SU-DHL-6 (cell line): ENCODE results near the gene DLG2.
A peak's percentile ranks its signal among the peaks of the same experiment; 100 is the strongest.

Experiments
- H2AFZ ChIP-seq: fragments of 200-600 bp; sonication (generic); 2 replicates; pipeline ENCODE4 v1.6.1; 2014; ENCODE audit warnings: low read depth, mild to moderate bottlenecking, moderate library complexity, mixed read lengths, antibody characterized with exemption, low read length; ENCODE audit not compliant: severe bottlenecking
- H3F3A ChIP-seq: fragments of 200-600 bp; shearing (Covaris generic); 2 replicates; pipeline ENCODE4 v1.6.0; 2016; ENCODE audit warnings: antibody characterized with exemption, mild to moderate bottlenecking; ENCODE audit not compliant: insufficient read depth
- H3K27ac ChIP-seq: fragments of 200-600 bp; sonication (generic); 2 replicates; pipeline ENCODE4 v1.5.1; 2016; ENCODE audit warnings: low read depth, mild to moderate bottlenecking, low read length, moderate library complexity, mixed read lengths
- H3K27me3 ChIP-seq: fragments of 200-600 bp; sonication (generic), shearing (Covaris generic); 2 replicates; pipeline ENCODE4 v1.6.0; 2014; ENCODE audit warnings: mild to moderate bottlenecking, low read length
- H3K36me3 ChIP-seq: fragments of 200-600 bp; sonication (generic); 2 replicates; pipeline ENCODE4 v1.6.1; 2014; ENCODE audit warnings: mild to moderate bottlenecking, low read length, mixed read lengths
- H3K4me2 ChIP-seq: fragments of 300-600, 200-600 bp; shearing (Covaris generic), sonication (generic); 2 replicates; pipeline ENCODE4 v1.6.0; 2014; ENCODE audit warnings: low read length, low read depth, mild to moderate bottlenecking; ENCODE audit not compliant: poor library complexity, severe bottlenecking
- H3K4me3 ChIP-seq: fragments of 200-600 bp; sonication (generic); 2 replicates; pipeline ENCODE4 v1.5.1; 2014; ENCODE audit warnings: antibody characterized with exemption, low read length, mild to moderate bottlenecking, mixed read lengths; ENCODE audit not compliant: insufficient read depth, poor library complexity, severe bottlenecking
- H3K79me2 ChIP-seq: fragments of 200-600 bp; sonication (generic); 2 replicates; pipeline ENCODE4 v1.6.1; 2014; ENCODE audit warnings: mild to moderate bottlenecking, low read length, moderate library complexity; ENCODE audit not compliant: insufficient read depth
- H3K9ac ChIP-seq: fragments of 200-600 bp; sonication (generic); 2 replicates; pipeline ENCODE4 v1.7.0; 2014; ENCODE audit warnings: mild to moderate bottlenecking, low read length
- H3K9me2 ChIP-seq: fragments of 200-600 bp; sonication (generic); replicated peaks from 2 replicates; pipeline ENCODE4 v1.6.1; 2014; ENCODE audit warnings: low read length; ENCODE audit not compliant: insufficient read depth
- H3K9me3 ChIP-seq: fragments of 200-600 bp; sonication (generic); 2 replicates; pipeline ENCODE4 v1.6.1; 2014; ENCODE audit warnings: low read length, mixed read lengths; ENCODE audit not compliant: insufficient read depth
- H4K20me1 ChIP-seq: fragments of 200-600 bp; sonication (generic); 2 replicates; pipeline ENCODE4 v1.6.1; 2014; ENCODE audit warnings: low read depth, mild to moderate bottlenecking, antibody characterized with exemption, low read length, moderate library complexity, mixed read lengths
- EZH2phosphoT487 ChIP-seq: fragments of 200-600 bp; sonication (generic), shearing (Covaris generic); conservative IDR thresholded peaks from 2 replicates; pipeline ENCODE4 v1.6.1; 2018; ENCODE audit warnings: mild to moderate bottlenecking, antibody characterized with exemption, low read length, moderate library complexity, mixed read lengths
- TF ChIP-seq, protein P1 (sequence below): fragments of 200-600 bp; sonication (generic); IDR thresholded peaks from one replicate; pipeline ENCODE4 v1.5.1; 2017; ENCODE audit warnings: antibody characterized with exemption, mild to moderate bottlenecking, low read length, moderate library complexity; ENCODE audit not compliant: insufficient read depth, poor library complexity, severe bottlenecking

DLG2 gene

DNA sequence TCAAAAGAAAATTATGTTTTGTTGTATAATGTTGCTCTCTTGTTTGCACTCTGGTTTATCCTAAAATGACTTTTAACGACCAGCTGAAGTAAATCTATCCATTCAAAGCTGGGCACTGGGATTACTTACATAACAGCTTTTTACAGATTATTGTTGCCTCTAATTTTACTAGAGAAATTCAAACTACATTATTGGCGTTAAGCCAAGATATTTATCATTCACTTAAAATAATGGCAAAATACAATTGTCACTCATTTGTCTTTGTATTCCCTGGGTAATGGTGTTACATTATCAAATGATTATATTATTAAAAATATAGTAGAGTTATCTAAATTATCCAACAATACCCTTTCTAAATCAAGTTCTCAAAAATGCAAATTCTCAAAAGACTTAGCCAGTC is 30.3 kb downstream of the DLG2 start:
- H3K4me2 ChIP-seq: no peak overlapping the region
- no peak overlapping the region for H3K4me3 ChIP-seq
- H4K20me1 ChIP-seq: no peaks in the 10 kb centered on the region
- TF ChIP-seq, protein P1, sequence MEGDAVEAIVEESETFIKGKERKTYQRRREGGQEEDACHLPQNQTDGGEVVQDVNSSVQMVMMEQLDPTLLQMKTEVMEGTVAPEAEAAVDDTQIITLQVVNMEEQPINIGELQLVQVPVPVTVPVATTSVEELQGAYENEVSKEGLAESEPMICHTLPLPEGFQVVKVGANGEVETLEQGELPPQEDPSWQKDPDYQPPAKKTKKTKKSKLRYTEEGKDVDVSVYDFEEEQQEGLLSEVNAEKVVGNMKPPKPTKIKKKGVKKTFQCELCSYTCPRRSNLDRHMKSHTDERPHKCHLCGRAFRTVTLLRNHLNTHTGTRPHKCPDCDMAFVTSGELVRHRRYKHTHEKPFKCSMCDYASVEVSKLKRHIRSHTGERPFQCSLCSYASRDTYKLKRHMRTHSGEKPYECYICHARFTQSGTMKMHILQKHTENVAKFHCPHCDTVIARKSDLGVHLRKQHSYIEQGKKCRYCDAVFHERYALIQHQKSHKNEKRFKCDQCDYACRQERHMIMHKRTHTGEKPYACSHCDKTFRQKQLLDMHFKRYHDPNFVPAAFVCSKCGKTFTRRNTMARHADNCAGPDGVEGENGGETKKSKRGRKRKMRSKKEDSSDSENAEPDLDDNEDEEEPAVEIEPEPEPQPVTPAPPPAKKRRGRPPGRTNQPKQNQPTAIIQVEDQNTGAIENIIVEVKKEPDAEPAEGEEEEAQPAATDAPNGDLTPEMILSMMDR: no peak
- no peak for TF ChIP-seq EZH2phosphoT487
- H3K27me3 ChIP-seq: no peaks in the 10 kb centered on the region
- no peak overlapping the region for H2AFZ ChIP-seq
- no peaks in the 10 kb centered on the region for H3K9me2 ChIP-seq
- H3K9me3 ChIP-seq: no peaks in the 10 kb centered on the region
- H3F3A ChIP-seq: no peaks in the 10 kb centered on the region
- no peak overlapping the region for H3K27ac ChIP-seq
- no peaks in the 10 kb centered on the region for H3K36me3 ChIP-seq
- no peak overlapping the region for H3K9ac ChIP-seq
- no peaks in the 10 kb centered on the region for H3K79me2 ChIP-seq

DNA sequence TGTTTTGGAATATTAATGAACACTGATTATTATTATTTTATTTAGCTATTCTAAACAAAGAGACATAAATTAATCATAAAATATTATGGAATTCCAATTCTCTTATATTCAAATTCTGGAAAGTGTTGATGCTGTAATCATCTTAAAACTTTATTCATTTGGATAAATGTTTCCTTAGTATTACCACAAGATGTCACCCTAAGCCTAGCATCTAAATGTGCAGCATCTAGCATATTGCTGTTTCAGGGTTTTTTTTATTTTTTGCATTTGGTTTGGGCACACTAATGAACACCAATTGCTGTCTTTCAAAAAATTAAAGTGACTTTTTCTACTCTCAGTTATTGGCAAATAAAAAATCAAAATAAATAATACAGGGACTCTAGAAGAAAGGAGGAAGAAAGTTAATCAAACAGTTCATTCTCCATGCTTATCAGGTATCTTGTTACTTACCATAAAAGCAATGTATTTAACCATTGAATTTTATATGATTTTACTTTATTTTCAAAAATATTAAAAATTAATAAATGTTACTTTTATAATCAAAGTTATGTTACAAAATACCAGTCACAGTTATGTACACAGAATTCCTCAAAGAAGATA is 31.8 kb downstream of the DLG2 start:
- Histone ChIP-seq H3K9ac (no peak overlapping the region), H3K4me2 (no peak overlapping the region), H4K20me1 (no peaks in the 10 kb centered on the region), H3K27me3 (no peaks in the 10 kb centered on the region), H3K4me3 (no peak overlapping the region), H3K36me3 (no peaks in the 10 kb centered on the region), H3F3A (no peaks in the 10 kb centered on the region), H2AFZ (no peak overlapping the region), H3K27ac (no peak overlapping the region), H3K79me2 (no peaks in the 10 kb centered on the region), H3K9me3 (no peaks in the 10 kb centered on the region), H3K9me2 (no peaks in the 10 kb centered on the region)
- no peak for TF ChIP-seq EZH2phosphoT487
- TF ChIP-seq, protein P1: peak; percentile 42

DNA sequence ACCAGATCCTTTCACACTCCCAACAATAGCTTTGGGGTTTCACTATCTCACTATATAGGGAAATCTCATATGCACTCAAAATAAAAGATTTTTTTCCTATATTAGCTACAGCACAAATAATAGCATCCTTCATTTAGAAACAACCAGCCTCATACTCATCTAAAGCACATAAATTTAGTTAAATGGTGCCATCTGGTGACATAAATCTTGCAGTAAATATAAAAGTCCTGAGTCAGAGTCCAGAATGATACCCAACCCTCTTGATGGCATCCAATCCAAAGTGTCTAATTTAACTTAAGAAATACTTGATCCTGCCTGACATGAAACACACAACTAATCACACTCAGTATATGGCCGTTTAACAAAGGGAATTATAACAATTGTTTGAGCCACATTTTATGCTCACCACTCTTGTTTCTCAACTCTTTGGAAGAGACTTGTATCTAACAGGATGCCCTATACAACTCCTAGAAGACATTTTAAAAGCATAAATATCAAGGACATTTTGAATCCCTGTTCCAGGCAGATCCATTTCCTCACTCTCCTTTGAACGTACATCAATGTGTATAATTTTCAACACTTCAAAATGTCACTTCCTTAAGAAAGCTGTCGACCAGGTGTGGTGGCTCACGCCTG is 36.2 kb downstream of the DLG2 start:
- H2AFZ ChIP-seq: no peak overlapping the region

More for the DNA sequence above, 36.2 kb downstream of the DLG2 start:
- no peaks in the 10 kb centered on the region for H3K79me2 ChIP-seq
- no peak overlapping the region for H3K9ac ChIP-seq
- no peaks in the 10 kb centered on the region for H4K20me1 ChIP-seq
- no peak overlapping the region for H3K27ac ChIP-seq
- H3K27me3 ChIP-seq: no peaks in the 10 kb centered on the region
- no peak overlapping the region for H3K4me2 ChIP-seq
- H3F3A ChIP-seq: no peaks in the 10 kb centered on the region
- H3K9me3 ChIP-seq: no peaks in the 10 kb centered on the region
- no peaks in the 10 kb centered on the region for H3K36me3 ChIP-seq
- no peak overlapping the region for H3K4me3 ChIP-seq
- TF ChIP-seq, protein P1: no peak
- no peak for TF ChIP-seq EZH2phosphoT487
- no peaks in the 10 kb centered on the region for H3K9me2 ChIP-seq
